GM18907 (cell line): ENCODE measurements around the gene HMG20A.

ENCODE experiments used
- ATAC-seq: cut with Tn5 transposase; IDR thresholded peaks from one replicate; pipeline ENCODE4 v1.9.1; 2021; ENCODE audit warnings: mild to moderate bottlenecking, moderate library complexity; ENCODE audit not compliant: unreplicated experiment

The HMG20A gene

GRCh38 chr15:77513226-77513625 lies 92.5 kb downstream of the HMG20A start:
- ATAC-seq, result no peak

GRCh38 chr15:77514641-77515402 lies 94.1 kb downstream of the HMG20A start:
- no peak for ATAC-seq

GRCh38 chr15:77515613-77516012 lies 94.9 kb downstream of the HMG20A start:
- ATAC-seq, result no peak

- ATAC-seq, result no peak
Measured at GRCh38 chr15:77516076-77516475, 95.4 kb downstream of the HMG20A start.

GRCh38 chr15:77516786-77517185 lies 96.1 kb downstream of the HMG20A start:
- ATAC-seq, result no peak

GRCh38 chr15:77517579-77517978 lies 96.9 kb downstream of the HMG20A start:
- ATAC-seq, result no peak

- ATAC-seq, result no peak
Measured at GRCh38 chr15:77518458-77518857, 97.8 kb downstream of the HMG20A start.

- ATAC-seq, result no peak
Measured at GRCh38 chr15:77519540-77519939, 98.9 kb downstream of the HMG20A start.

GRCh38 chr15:77521206-77521605 lies 100.5 kb downstream of the HMG20A start:
- no peak for ATAC-seq

GRCh38 chr15:77525400-77525811 lies 104.7 kb downstream of the HMG20A start:
- ATAC-seq, result no peak

GRCh38 chr15:77525907-77526594 lies 105.4 kb downstream of the HMG20A start:
- ATAC-seq, result no peak

- ATAC-seq, result no peak
Measured at GRCh38 chr15:77526595-77527163, 106.0 kb downstream of the HMG20A start.

- no peak for ATAC-seq
Measured at GRCh38 chr15:77527164-77527778, 106.6 kb downstream of the HMG20A start.

- no peak for ATAC-seq
Measured at GRCh38 chr15:77527831-77528231, 107.1 kb downstream of the HMG20A start.

- no peak for ATAC-seq
Measured at GRCh38 chr15:77528290-77528967, 107.7 kb downstream of the HMG20A start.

- ATAC-seq, result no peak
Measured at GRCh38 chr15:77528968-77529319, 108.3 kb downstream of the HMG20A start.

GRCh38 chr15:77529394-77530159 lies 108.9 kb downstream of the HMG20A start:
- ATAC-seq, result no peak

GRCh38 chr15:77530576-77530975 lies 109.9 kb downstream of the HMG20A start:
- no peak for ATAC-seq

GRCh38 chr15:77531191-77532000 lies 110.7 kb downstream of the HMG20A start:
- ATAC-seq, result no peak
